ENCODE results near the gene PFKM. TPM values are rescaled to one million over a fixed set of nuclear protein-coding genes. Genes with fewer than 3 reads are reported as not detected.

Gene PFKM
- total and polyA plus RNA-seq, 3 donors from 2014 or later = 99.6 to 190 (median 104) TPM

DNA sequence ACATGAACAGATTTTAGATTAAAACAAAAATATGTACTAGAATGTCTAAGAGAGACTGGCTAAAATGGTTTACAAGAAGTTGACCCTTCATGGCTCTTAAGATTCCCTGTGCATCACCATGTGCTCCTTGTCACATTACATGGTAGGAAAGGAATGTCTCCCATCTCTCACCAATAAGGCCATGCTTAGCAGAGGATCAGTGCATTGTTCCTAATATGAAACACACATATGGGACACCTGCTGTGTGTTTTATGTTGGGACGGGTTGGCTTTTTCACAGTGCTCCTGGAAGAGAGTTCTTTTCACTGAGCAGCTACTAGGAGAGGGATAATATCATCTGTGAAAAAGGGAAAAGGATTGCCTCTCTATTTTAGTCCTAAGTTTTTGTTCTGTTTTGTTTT lies 9.6 kb downstream of the PFKM start:
- TF ChIP-seq, protein P1, sequence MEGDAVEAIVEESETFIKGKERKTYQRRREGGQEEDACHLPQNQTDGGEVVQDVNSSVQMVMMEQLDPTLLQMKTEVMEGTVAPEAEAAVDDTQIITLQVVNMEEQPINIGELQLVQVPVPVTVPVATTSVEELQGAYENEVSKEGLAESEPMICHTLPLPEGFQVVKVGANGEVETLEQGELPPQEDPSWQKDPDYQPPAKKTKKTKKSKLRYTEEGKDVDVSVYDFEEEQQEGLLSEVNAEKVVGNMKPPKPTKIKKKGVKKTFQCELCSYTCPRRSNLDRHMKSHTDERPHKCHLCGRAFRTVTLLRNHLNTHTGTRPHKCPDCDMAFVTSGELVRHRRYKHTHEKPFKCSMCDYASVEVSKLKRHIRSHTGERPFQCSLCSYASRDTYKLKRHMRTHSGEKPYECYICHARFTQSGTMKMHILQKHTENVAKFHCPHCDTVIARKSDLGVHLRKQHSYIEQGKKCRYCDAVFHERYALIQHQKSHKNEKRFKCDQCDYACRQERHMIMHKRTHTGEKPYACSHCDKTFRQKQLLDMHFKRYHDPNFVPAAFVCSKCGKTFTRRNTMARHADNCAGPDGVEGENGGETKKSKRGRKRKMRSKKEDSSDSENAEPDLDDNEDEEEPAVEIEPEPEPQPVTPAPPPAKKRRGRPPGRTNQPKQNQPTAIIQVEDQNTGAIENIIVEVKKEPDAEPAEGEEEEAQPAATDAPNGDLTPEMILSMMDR (IDR thresholded peaks at IDR 0.05) = no peak
- Histone ChIP-seq H3K27ac (no peak overlapping the region), H3K4me1 (no peaks in the 10 kb centered on the region), H3K27me3 (no peaks in the 10 kb centered on the region), H3K36me3 (ENCODE audit: low read depth, missing control alignments) (no peaks in the 10 kb centered on the region), H3K4me3 (no peak overlapping the region), H3K9me3 (no peaks in the 10 kb centered on the region)
- WGBS, 2 donors = 93 to 100% methylated on average over 1 of the region's 1 CpG
- no peak for DNase-seq
- intact Hi-C loops (cut with DNase I; ENCODE audit: low total_unique reads) = no loop called here

DNA sequence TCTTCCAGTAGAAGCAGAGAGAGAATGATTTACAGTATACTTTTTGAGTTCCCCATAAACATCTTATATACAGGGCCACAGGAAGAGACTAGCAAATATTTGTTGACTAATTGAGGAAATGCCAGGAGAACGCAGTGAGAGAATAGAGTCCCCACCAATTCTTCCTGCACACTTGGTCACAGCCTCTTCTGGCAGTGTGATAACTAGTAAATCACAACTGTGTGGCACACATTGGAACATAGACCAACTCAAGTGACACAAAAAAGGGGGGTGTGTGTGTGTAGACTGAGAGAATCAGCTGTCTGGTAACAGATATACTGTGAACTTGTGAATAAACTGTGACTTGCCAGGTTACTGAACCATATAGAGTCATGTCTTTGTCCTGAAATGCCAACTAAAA lies 10.2 kb downstream of the PFKM start:
- Histone ChIP-seq H3K27me3 (no peaks in the 10 kb centered on the region), H3K4me1 (no peaks in the 10 kb centered on the region), H3K27ac (no peak overlapping the region), H3K9me3 (no peaks in the 10 kb centered on the region), H3K36me3 (ENCODE audit: low read depth, missing control alignments) (no peaks in the 10 kb centered on the region), H3K4me3 (no peak overlapping the region)
- DNase-seq = no peak
- TF ChIP-seq, protein P1 (IDR thresholded peaks at IDR 0.05) = no peak
- TF ChIP-seq POLR2A (IDR thresholded peaks at IDR 0.05) = no peak
- intact Hi-C loops (cut with DNase I; ENCODE audit: low total_unique reads) = no loop called here
- WGBS, 2 donors = 91 to 100% methylated on average over 1 of the region's 1 CpG

GRCh38 chr12:48131517-48131916 lies 12.4 kb downstream of the PFKM start:
- Histone ChIP-seq H3K9me3 (no peaks in the 10 kb centered on the region), H3K36me3 (ENCODE audit: low read depth, missing control alignments) (no peaks in the 10 kb centered on the region), H3K4me3 (no peak overlapping the region), H3K4me1 (no peaks in the 10 kb centered on the region), H3K27ac (no peak overlapping the region), H3K27me3 (no peaks in the 10 kb centered on the region)
- WGBS, 2 donors = 98 to 100% methylated on average over 2 of the region's 2 CpGs
- intact Hi-C loops (cut with DNase I; ENCODE audit: low total_unique reads) = no loop called here
- no peak for DNase-seq
- TF ChIP-seq POLR2A (IDR thresholded peaks at IDR 0.05) = no peak
- TF ChIP-seq, protein P1 (IDR thresholded peaks at IDR 0.05) = no peak

GRCh38 chr12:48132826-48133225 lies 13.7 kb downstream of the PFKM start:
- intact Hi-C loops (cut with DNase I; ENCODE audit: low total_unique reads) = no loop called here
- TF ChIP-seq, protein P1 (IDR thresholded peaks at IDR 0.05) = no peak
- TF ChIP-seq POLR2A (IDR thresholded peaks at IDR 0.05) = no peak
- WGBS, 2 donors = 90 to 95% methylated on average over 9 to 14 of the region's 14 CpGs
- H3K9me3 ChIP-seq = no peaks in the 10 kb centered on the region
- no peaks in the 10 kb centered on the region for H3K4me1 ChIP-seq
- no peaks in the 10 kb centered on the region for H3K27me3 ChIP-seq
- DNase-seq = no peak
- no peak overlapping the region for H3K4me3 ChIP-seq
- no peaks in the 10 kb centered on the region for H3K36me3 ChIP-seq (ENCODE audit: low read depth, missing control alignments)
- no peak overlapping the region for H3K27ac ChIP-seq

- WGBS, 2 donors = 93 to 96% methylated on average over 4 to 5 of the region's 5 CpGs
- no peaks in the 10 kb centered on the region for H3K9me3 ChIP-seq
- no peaks in the 10 kb centered on the region for H3K27me3 ChIP-seq
- H3K4me3 ChIP-seq = no peak overlapping the region
- intact Hi-C loops (cut with DNase I; ENCODE audit: low total_unique reads) = no loop called here
- H3K4me1 ChIP-seq = no peaks in the 10 kb centered on the region
- H3K36me3 ChIP-seq (ENCODE audit: low read depth, missing control alignments) = no peaks in the 10 kb centered on the region
- no peak overlapping the region for H3K27ac ChIP-seq
- no peak for DNase-seq
- TF ChIP-seq, protein P1 (IDR thresholded peaks at IDR 0.05) = no peak
- no peak for TF ChIP-seq POLR2A (IDR thresholded peaks at IDR 0.05)
These were observed 15.9 kb downstream of the PFKM start for GRCh38 chr12:48135027-48135426.

Measured in testis (tissue), 3 donors.